ENCODE results near the gene CNOT3. TPM values are rescaled to one million over a fixed set of nuclear protein-coding genes. Genes with fewer than 3 reads are reported as not detected.

CNOT3 gene
- total and polyA plus RNA-seq, 8 donors = 35.2 to 75.0 (median 61.5) TPM

DNA sequence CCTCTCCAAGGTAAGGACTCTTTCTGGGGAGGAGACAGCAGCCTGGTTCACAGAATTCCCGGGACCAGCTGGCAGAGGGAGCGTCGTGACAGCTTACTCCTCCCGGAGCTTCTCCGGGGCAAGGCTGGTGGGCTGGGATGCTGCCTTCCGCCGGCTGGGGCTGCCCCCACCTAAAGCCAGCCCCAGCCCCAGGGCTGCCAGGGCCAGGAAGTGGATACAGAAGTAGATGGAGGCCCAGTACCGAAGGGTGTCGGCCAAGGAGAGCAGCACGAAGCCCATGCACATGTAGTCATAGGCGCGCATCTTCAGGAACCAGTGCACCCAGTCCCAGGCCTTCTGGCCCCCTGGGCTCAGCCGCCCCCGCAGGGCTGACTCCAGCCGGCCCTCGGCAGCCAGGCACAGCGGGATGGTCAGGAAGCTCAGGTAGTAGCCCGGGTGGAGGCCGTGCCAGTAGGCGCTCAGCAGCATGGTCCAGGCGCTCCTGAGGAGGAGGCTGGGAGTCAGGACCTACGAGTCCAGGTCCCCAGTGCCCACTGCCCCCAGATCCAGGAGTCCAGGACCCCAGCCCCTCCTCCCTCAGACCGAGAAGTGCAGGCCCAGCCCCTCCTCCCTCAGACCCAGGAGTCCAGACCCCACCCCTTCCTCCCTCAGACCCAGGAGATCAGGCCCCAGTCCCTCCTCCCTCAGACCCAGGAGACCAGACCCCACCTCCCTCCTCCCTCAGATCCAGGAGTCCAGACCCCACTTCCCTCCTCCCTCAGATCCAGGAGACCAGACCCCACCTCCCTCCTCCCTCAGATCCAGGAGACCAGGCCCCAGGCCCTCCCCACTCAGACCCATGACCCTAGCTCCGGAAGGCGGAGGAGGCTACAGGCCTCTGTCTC is 36.6 kb downstream of the CNOT3 start:
- Histone ChIP-seq H3K9me3 (no peaks in the 10 kb centered on the region), H3K4me1 (peaks cover 0 to 15% of the 10 kb centered on the region in 2 donors), H3K27ac (no peak overlapping the region), H3K36me3 (peaks cover 0 to 37% of the 10 kb centered on the region in 2 donors), H3K4me3 (no peak overlapping the region), H3K27me3 (no peaks in the 10 kb centered on the region)
- ATAC-seq (no peak), DNase-seq (peak in 1 of 4 donors; percentile 71)
- TF ChIP-seq, protein P1, sequence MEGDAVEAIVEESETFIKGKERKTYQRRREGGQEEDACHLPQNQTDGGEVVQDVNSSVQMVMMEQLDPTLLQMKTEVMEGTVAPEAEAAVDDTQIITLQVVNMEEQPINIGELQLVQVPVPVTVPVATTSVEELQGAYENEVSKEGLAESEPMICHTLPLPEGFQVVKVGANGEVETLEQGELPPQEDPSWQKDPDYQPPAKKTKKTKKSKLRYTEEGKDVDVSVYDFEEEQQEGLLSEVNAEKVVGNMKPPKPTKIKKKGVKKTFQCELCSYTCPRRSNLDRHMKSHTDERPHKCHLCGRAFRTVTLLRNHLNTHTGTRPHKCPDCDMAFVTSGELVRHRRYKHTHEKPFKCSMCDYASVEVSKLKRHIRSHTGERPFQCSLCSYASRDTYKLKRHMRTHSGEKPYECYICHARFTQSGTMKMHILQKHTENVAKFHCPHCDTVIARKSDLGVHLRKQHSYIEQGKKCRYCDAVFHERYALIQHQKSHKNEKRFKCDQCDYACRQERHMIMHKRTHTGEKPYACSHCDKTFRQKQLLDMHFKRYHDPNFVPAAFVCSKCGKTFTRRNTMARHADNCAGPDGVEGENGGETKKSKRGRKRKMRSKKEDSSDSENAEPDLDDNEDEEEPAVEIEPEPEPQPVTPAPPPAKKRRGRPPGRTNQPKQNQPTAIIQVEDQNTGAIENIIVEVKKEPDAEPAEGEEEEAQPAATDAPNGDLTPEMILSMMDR (IDR thresholded peaks at IDR 0.05) = no peak
- intact Hi-C loops (cut with DNase I) = loop anchor here in 1 of 2 donors (5.0 kb wide), 1 partner anchor 58 kb away; no protein-coding TSS in a partner anchor

DNA sequence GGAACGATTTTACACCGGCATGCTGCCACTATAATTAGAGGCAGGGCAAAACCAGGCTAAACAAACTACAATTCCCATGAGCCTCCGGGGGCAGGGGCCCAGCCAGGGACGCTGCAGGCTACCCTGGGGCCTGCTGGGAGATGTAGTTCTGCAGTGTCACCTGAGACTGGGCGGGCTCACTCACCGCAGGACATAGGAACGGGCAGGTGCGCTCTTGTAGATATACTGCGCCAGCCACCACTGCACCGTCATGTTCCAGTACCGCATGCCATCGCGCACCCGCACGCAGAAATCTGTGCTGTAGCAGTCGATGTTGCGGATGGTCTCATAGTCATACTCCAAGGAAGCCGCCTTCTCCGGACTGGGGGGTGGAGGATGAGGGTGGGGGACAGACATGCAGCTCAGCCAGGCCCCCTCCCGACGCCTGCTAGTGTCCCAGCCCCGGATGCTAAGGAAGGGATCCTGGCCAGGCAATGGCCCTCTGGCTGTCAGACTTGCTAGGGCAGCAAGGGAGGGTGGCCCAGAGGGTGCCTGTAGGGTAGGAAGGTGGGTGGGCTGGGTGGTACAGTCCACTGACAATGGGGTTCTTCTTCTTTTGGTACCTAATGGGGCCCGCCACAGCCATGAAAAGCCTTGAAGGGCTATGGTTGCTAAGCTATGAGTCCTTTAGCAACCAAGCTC is 41.2 kb downstream of the CNOT3 start:
- H3K36me3 ChIP-seq = peaks cover 0 to 75% of the 10 kb centered on the region in 2 donors
- H3K27ac ChIP-seq = no peak overlapping the region
- intact Hi-C loops (cut with DNase I) = no loop called here
- DNase-seq (peak in 1 of 4 donors; percentile 77), ATAC-seq (peak; percentile 78)
- TF ChIP-seq, protein P1 (IDR thresholded peaks at IDR 0.05) = no peak
- H3K9me3 ChIP-seq = no peaks in the 10 kb centered on the region
- H3K4me1 ChIP-seq = peaks cover 0 to 4% of the 10 kb centered on the region in 2 donors
- H3K4me3 ChIP-seq = no peak overlapping the region
- H3K27me3 ChIP-seq = no peaks in the 10 kb centered on the region

DNA sequence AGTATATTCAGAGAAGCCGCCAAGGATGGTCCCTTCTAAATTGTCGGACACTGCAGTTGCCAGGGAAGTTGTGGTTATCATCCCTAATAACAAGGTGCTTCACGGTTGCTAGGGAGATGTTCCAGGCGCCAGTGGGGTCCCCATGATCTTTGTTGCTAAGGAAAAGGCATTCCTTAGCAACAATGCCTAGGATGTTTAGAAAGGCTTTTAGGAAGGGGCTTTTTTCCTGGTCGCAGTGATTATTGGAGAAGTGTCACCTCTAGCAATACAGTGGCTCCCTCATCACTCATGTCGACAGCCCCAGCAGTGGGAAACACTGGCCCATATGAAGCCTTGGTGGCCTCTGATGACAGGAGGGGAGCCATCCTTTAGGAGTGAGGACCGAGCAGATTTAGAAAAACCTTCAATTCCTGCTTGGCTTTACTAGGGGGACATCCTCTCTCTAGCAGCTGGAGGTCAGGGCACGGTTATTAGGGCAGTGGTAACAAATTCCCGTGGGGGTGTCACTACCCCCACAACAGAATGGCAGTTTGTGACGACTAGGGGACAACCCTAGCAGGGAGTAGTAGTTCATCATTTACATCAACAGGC is 41.8 kb downstream of the CNOT3 start:
- TF ChIP-seq, protein P1 (IDR thresholded peaks at IDR 0.05) = no peak
- no peak overlapping the region for H3K27ac ChIP-seq
- ATAC-seq (no peak), DNase-seq (no peak)
- H3K4me3 ChIP-seq = no peak overlapping the region
- no peaks in the 10 kb centered on the region for H3K27me3 ChIP-seq
- intact Hi-C loops (cut with DNase I) = no loop called here
- H3K36me3 ChIP-seq = peaks cover 0 to 79% of the 10 kb centered on the region in 2 donors
- no peaks in the 10 kb centered on the region for H3K4me1 ChIP-seq
- H3K9me3 ChIP-seq = no peaks in the 10 kb centered on the region

DNA sequence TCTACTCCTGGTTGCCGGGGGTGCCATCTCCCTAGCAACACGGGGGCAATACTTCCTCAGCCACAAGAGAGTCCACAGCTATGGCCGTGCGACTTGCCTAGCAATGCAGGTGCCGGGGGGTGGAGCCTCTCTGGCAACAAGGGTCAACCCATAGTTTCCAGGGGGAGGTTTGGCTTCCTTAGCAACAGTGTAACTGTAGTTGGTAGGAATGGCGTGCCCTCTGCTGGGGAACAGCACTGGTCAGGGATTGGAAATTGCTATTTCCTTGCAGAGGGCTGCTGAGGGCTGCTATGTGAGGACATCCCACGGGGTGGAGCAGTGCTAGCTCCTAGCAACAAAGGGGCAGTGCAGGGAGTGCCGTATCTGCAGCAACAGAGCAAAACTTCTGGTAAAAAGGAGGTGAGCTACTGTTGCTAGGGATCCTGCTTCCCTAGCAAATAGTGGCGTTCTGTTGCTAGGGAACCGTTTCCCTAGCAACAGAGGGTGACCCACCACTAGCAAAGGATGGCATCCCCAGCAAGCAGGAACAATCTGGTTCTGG is 42.4 kb downstream of the CNOT3 start:
- peak in 2 of 4 donors; percentile 47 to 59 for DNase-seq
- intact Hi-C loops (cut with DNase I) = no loop called here
- TF ChIP-seq, protein P1 (IDR thresholded peaks at IDR 0.05) = no peak

More for the DNA sequence above, 42.4 kb downstream of the CNOT3 start:
- Histone ChIP-seq H3K36me3 (peaks cover 0 to 79% of the 10 kb centered on the region in 2 donors), H3K9me3 (no peaks in the 10 kb centered on the region), H3K27ac (no peak overlapping the region), H3K4me3 (no peak overlapping the region), H3K27me3 (no peaks in the 10 kb centered on the region), H3K4me1 (no peaks in the 10 kb centered on the region)
- ATAC-seq = peak; percentile 43

Measured in left lung (tissue), 10 donors.